ENCODE measurements around the gene TMEM200B.

DNA sequence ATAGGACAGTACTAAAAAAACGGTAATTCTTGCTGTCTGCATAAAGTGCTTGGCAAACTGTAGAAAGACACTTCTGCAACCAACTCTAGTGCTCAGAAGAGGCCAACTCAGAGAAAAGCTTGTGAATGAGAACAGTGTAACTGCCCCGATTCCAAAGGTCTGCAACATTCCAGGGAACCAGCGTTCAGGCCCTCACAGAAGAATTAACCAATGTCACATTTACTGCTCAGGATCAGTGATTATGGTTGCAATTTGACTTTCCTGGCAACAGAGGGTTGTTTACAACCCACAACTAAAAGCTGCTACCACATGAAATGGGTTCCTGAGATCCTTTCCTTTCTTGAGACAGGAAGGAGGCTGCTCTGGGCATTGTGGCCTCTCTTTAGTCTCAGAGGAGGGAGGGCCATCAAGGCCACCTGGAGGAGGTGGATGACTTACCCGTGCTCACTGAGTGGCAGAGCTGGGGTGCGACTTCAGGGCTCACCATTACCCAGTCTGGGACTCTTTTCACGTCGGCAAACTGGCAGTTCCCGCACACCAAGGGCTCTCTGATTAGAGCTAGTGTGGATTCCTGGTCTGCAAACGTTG lies 42.7 kb upstream of the TMEM200B start:
- TF ChIP-seq, protein P1, sequence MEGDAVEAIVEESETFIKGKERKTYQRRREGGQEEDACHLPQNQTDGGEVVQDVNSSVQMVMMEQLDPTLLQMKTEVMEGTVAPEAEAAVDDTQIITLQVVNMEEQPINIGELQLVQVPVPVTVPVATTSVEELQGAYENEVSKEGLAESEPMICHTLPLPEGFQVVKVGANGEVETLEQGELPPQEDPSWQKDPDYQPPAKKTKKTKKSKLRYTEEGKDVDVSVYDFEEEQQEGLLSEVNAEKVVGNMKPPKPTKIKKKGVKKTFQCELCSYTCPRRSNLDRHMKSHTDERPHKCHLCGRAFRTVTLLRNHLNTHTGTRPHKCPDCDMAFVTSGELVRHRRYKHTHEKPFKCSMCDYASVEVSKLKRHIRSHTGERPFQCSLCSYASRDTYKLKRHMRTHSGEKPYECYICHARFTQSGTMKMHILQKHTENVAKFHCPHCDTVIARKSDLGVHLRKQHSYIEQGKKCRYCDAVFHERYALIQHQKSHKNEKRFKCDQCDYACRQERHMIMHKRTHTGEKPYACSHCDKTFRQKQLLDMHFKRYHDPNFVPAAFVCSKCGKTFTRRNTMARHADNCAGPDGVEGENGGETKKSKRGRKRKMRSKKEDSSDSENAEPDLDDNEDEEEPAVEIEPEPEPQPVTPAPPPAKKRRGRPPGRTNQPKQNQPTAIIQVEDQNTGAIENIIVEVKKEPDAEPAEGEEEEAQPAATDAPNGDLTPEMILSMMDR (IDR thresholded peaks at IDR 0.05): no peak
- TF ChIP-seq POLR2A (IDR thresholded peaks at IDR 0.05): no peak

Data from testis (tissue), 2 donors.